IMR-90 (cell line): ENCODE results near the gene ZFP92. TPM values are rescaled to one million over a fixed set of nuclear protein-coding genes. Genes with fewer than 3 reads are reported as not detected.

Experiments
- ATAC-seq: fragments of 200-7000 bp; cut with Tn5 transposase; 2 replicates; pipeline ENCODE4 v1.9.1; 2020; ENCODE audit warnings: low read depth, mild to moderate bottlenecking, moderate library complexity
- BruUV-seq: library from RNA; stranded (reverse); fragments of 400-500 nt; replicated peaks from 2 replicates; lab custom pipeline; 2021; lab: Mats Ljungman, UMichigan
- CTCF ChIA-PET: fragments of 300-600 bp; formaldehyde crosslinking; extraction: SDS; loops from one replicate; lab custom pipeline; 2021; ENCODE audit warnings: antibody characterized with exemption; lab: Yijun Ruan, JAX
- POLR2A ChIA-PET: fragments of 300-600 bp; sonication (Branson Sonifier 250); formaldehyde crosslinking; loops from one replicate; lab custom pipeline; 2022; ENCODE audit warnings: antibody characterized with exemption; ENCODE audit not compliant: unreplicated experiment; lab: Charles Lee
- DNase-seq: peaks from one replicate; pipeline ENCODE4 v3.0.0; 2013
- H2AFZ ChIP-seq: replicated peaks from 2 replicates; pipeline ENCODE3; 2013; ENCODE audit warnings: low read length, mild to moderate bottlenecking; ENCODE audit not compliant: poor library complexity
- H2AK5ac ChIP-seq: 2 replicates; pipeline ENCODE4 v1.6.1; 2013; ENCODE audit warnings: low read depth, low read length, inconsistent platforms
- H2AK9ac ChIP-seq: replicated peaks from 2 replicates; pipeline ENCODE3; 2013; ENCODE audit warnings: mild to moderate bottlenecking, low read depth, low read length, moderate library complexity; ENCODE audit not compliant: poor library complexity
- H2BK120ac ChIP-seq: 2 replicates; pipeline ENCODE4 v1.6.1; 2013; ENCODE audit warnings: low read depth, low read length, inconsistent platforms
- H2BK15ac ChIP-seq: 3 replicates; pipeline ENCODE4 v1.6.1; 2013; ENCODE audit warnings: low read depth, low read length, inconsistent platforms
- H2BK20ac ChIP-seq: 2 replicates; pipeline ENCODE4 v1.6.1; 2013; ENCODE audit warnings: low read depth, mild to moderate bottlenecking, inconsistent platforms, low read length, moderate library complexity
- H2BK5ac ChIP-seq: 2 replicates; pipeline ENCODE4 v1.6.1; 2013; ENCODE audit warnings: mild to moderate bottlenecking, low read depth, low read length, inconsistent platforms; ENCODE audit not compliant: poor library complexity, severe bottlenecking
- H3K14ac ChIP-seq: replicated peaks from 2 replicates; pipeline ENCODE4 v1.6.1; 2013; ENCODE audit warnings: low read depth, low read length, inconsistent platforms
- H3K18ac ChIP-seq: 2 replicates; pipeline ENCODE4 v1.6.1; 2013; ENCODE audit warnings: low read depth, low read length, control low read depth
- H3K23ac ChIP-seq: 2 replicates; pipeline ENCODE4 v1.6.1; 2013; ENCODE audit warnings: low read depth, low read length, inconsistent platforms
- H3K27ac ChIP-seq: 2 replicates; pipeline ENCODE4 v1.5.1; 2013; ENCODE audit warnings: mild to moderate bottlenecking, control low read depth, low read length; ENCODE audit not compliant: insufficient read depth
- H3K27me3 ChIP-seq: 2 replicates; pipeline ENCODE4 v1.6.1; 2013; ENCODE audit warnings: low read length; ENCODE audit not compliant: control insufficient read depth, insufficient read depth
- H3K36me3 ChIP-seq: 2 replicates; pipeline ENCODE4 v1.6.1; 2013; ENCODE audit warnings: low read length, mixed read lengths; ENCODE audit not compliant: control insufficient read depth, insufficient read depth
- H3K4ac ChIP-seq: 2 replicates; pipeline ENCODE4 v1.6.1; 2013; ENCODE audit warnings: low read depth, low read length, inconsistent platforms
- H3K4me1 ChIP-seq: 2 replicates; pipeline ENCODE4 v1.6.1; 2013; ENCODE audit warnings: low read length, mixed read lengths; ENCODE audit not compliant: control insufficient read depth, insufficient read depth
- H3K4me2 ChIP-seq: 2 replicates; pipeline ENCODE4 v1.6.1; 2013; ENCODE audit warnings: low read depth, mild to moderate bottlenecking, control low read depth, low read length, moderate library complexity
- H3K4me3 ChIP-seq: 2 replicates; pipeline ENCODE4 v1.5.1; 2013; ENCODE audit warnings: low read depth, mild to moderate bottlenecking, control low read depth, low read length, moderate library complexity; ENCODE audit not compliant: insufficient read depth
- H3K56ac ChIP-seq: 2 replicates; pipeline ENCODE4 v1.6.1; 2013; ENCODE audit warnings: low read length, inconsistent platforms; ENCODE audit not compliant: insufficient read depth; ENCODE audit errors: extremely low read depth
- H3K79me1 ChIP-seq, 2 experiments: 2 replicates each; pipeline ENCODE4 v1.6.1; 2013; ENCODE audit warnings: low read length in 2 of 2, inconsistent platforms in 1 of 2, low read depth in 1 of 2
- H3K9ac ChIP-seq: 2 replicates; pipeline ENCODE4 v1.6.1; 2013; ENCODE audit warnings: low read depth, low read length, control low read depth
- H3K9me1 ChIP-seq: 2 replicates; pipeline ENCODE4 v1.6.1; 2013; ENCODE audit warnings: low read length, inconsistent platforms; ENCODE audit not compliant: insufficient read depth
- H3K9me3 ChIP-seq: 2 replicates; pipeline ENCODE4 v1.6.1; 2013; ENCODE audit warnings: low read length; ENCODE audit not compliant: control insufficient read depth, insufficient read depth
- H4K20me1 ChIP-seq: 2 replicates; pipeline ENCODE4 v1.6.1; 2013; ENCODE audit warnings: low read length, inconsistent platforms; ENCODE audit not compliant: insufficient read depth
- H4K5ac ChIP-seq: 2 replicates; pipeline ENCODE4 v1.6.1; 2013; ENCODE audit warnings: mild to moderate bottlenecking, low read depth, low read length, control low read depth
- H4K8ac ChIP-seq, 2 experiments: 2 replicates each; pipeline ENCODE4 v1.6.1; 2013; ENCODE audit warnings: low read depth in 2 of 2, low read length in 2 of 2, control low read depth in 1 of 2, inconsistent platforms in 1 of 2
- H4K91ac ChIP-seq: 2 replicates; pipeline ENCODE4 v1.6.1; 2013; ENCODE audit warnings: low read depth, low read length, inconsistent platforms; ENCODE audit not compliant: insufficient read depth
- BHLHE40 ChIP-seq: fragments of 150-350 bp; IDR thresholded peaks from 2 replicates; pipeline ENCODE4 v1.6.1; 2016; ENCODE audit warnings: mild to moderate bottlenecking, low read depth, low read length
- CEBPB ChIP-seq: IDR thresholded peaks from 2 replicates; pipeline ENCODE4 v1.6.1; 2012; ENCODE audit warnings: low read depth, low read length, improper control_type of control experiment
- CHD1 ChIP-seq: IDR thresholded peaks from 2 replicates; pipeline ENCODE4 v1.6.1; 2012; ENCODE audit warnings: low read depth, low read length, improper control_type of control experiment
- FOS ChIP-seq: fragments of 150-350 bp; IDR thresholded peaks from 2 replicates; pipeline ENCODE4 v1.6.1; 2016; ENCODE audit warnings: low read depth, low read length
- MAFK ChIP-seq: IDR thresholded peaks from 2 replicates; pipeline ENCODE4 v1.6.1; 2012; ENCODE audit warnings: low read depth, low read length, improper control_type of control experiment
- NFE2L2 ChIP-seq: fragments of 150-350 bp; IDR thresholded peaks from 2 replicates; pipeline ENCODE4 v1.6.1; 2016; ENCODE audit warnings: low read depth, mild to moderate bottlenecking, low read length
- POLR2A ChIP-seq: IDR thresholded peaks from 2 replicates; pipeline ENCODE4 v1.6.1; 2012; ENCODE audit warnings: mild to moderate bottlenecking, low read depth, low read length
- RAD21 ChIP-seq: IDR thresholded peaks from 2 replicates; pipeline ENCODE4 v1.6.1; 2012; ENCODE audit warnings: low read length, improper control_type of control experiment
- RCOR1 ChIP-seq: IDR thresholded peaks from 2 replicates; pipeline ENCODE4 v1.6.1; 2012; ENCODE audit warnings: mild to moderate bottlenecking, low read length, improper control_type of control experiment; ENCODE audit not compliant: insufficient replicate concordance
- RFX5 ChIP-seq: IDR thresholded peaks from 2 replicates; pipeline ENCODE4 v1.8.0; 2012; ENCODE audit warnings: low read depth, mild to moderate bottlenecking, low read length, moderate library complexity
- USF2 ChIP-seq: fragments of 150-350 bp; IDR thresholded peaks from 2 replicates; pipeline ENCODE4 v1.6.1; 2017; ENCODE audit warnings: mild to moderate bottlenecking, antibody characterized with exemption, low read length, low read depth
- WGBS, 2 experiments: methylation state at CpG; one replicate each; pipeline versions ENCODE4 v1.1.5 to v1.1.7; 2013; ENCODE audit warnings: missing lambda C conversion rate in 2 of 2; ENCODE audit not compliant: insufficient read length in 1 of 2; ENCODE audit errors: extremely low coverage in 2 of 2; 5-methylcytosine and 5-hydroxymethylcytosine counted together
- dilution Hi-C: fragments of 300-500 bp; cut with HindIII; formaldehyde crosslinking; loops from one replicate; pipeline ENCODE4 v1.14.3; 2018; ENCODE audit warnings: low sequenced_read_pairs; ENCODE audit not compliant: unreplicated experiment
- in situ Hi-C: fragments of 300-500 bp; cut with MboI; formaldehyde crosslinking; loops from 3 replicates; pipeline ENCODE4 v1.14.3; 2019; ENCODE audit warnings: low sequenced_read_pairs, inconsistent platforms, mixed read lengths
- intact Hi-C: fragments of 100-400 bp; cut with micrococcal nuclease; formaldehyde crosslinking; loops from 2 replicates; pipeline ENCODE4 v1.10.0; 2022
- polyA plus RNA-seq, 3 experiments: library from polyadenylated mRNA; depleted of rRNA; stranded (reverse); fragments of >200 nt; gene quantifications; 2 replicates each; pipeline ENCODE4 v1.2.3, GENCODE V29; 2012; ENCODE audit warnings: low replicate concordance in 1 of 3
- total RNA-seq: library from RNA; depleted of rRNA; stranded (reverse); fragments of >200 nt; gene quantifications from 2 replicates; pipeline ENCODE4 v1.2.3, GENCODE V29; 2012
- TF ChIP-seq, protein P1 (sequence below): conservative IDR thresholded peaks from 2 replicates; pipeline ENCODE4 v1.5.1; 2012; ENCODE audit warnings: mild to moderate bottlenecking, low read depth, low read length, improper control_type of control experiment

ZFP92 gene
- total and polyA plus RNA-seq, 2 of the 4 experiments (the other 2 are of a cell fraction) = under 0.01 to 0.03 TPM

- Histone ChIP-seq H2AK9ac (peak overlapping the region; percentile 25), H4K91ac (no peak overlapping the region), H2AFZ (peak overlapping the region; percentile 10), H4K8ac (no peak overlapping the region), H3K9me1 (no peaks in the 10 kb centered on the region), H3K27me3 (peaks cover 8% of the 10 kb centered on the region), H3K4me3 (no peak overlapping the region), H3K4me1 (peaks cover 2% of the 10 kb centered on the region; the same call in 1 of the 2 replicates), H3K9ac (no peak overlapping the region), H4K5ac (no peak overlapping the region), H2AK5ac (no peak overlapping the region), H4K20me1 (no peaks in the 10 kb centered on the region), H2BK20ac (no peak overlapping the region), H3K23ac (no peak overlapping the region), H2BK15ac (no peak overlapping the region), H3K4me2 (no peak overlapping the region; the same call in 1 of the 2 replicates), H3K14ac (no peak overlapping the region), H3K18ac (no peak overlapping the region), H3K27ac (no peak overlapping the region), H3K56ac (no peak overlapping the region), H2BK120ac (no peak overlapping the region), H2BK5ac (peak overlapping the region; percentile 84), H3K36me3 (no peaks in the 10 kb centered on the region), H3K4ac (no peak overlapping the region), H3K79me1 (no peaks in the 10 kb centered on the region), H3K9me3 (no peaks in the 10 kb centered on the region; the same call in 1 of the 2 replicates)
- 72% methylated on average over 2 of the region's 3 CpGs; no CpG with 5 or more reads in 1 of the 2 experiments for WGBS, 2 experiments
- CTCF ChIA-PET = no interaction called here
- ATAC-seq = no peak
- POLR2A ChIA-PET = no interaction called here
- intact Hi-C loops = no loop called here
- no peak for DNase-seq
- no TSS peak for BruUV-seq
- TF ChIP-seq FOS = no peak
- no peak for TF ChIP-seq USF2
- TF ChIP-seq POLR2A = no peak
- no peak for TF ChIP-seq CHD1
- no peak for TF ChIP-seq MAFK
- no peak for TF ChIP-seq NFE2L2
- TF ChIP-seq, protein P1, sequence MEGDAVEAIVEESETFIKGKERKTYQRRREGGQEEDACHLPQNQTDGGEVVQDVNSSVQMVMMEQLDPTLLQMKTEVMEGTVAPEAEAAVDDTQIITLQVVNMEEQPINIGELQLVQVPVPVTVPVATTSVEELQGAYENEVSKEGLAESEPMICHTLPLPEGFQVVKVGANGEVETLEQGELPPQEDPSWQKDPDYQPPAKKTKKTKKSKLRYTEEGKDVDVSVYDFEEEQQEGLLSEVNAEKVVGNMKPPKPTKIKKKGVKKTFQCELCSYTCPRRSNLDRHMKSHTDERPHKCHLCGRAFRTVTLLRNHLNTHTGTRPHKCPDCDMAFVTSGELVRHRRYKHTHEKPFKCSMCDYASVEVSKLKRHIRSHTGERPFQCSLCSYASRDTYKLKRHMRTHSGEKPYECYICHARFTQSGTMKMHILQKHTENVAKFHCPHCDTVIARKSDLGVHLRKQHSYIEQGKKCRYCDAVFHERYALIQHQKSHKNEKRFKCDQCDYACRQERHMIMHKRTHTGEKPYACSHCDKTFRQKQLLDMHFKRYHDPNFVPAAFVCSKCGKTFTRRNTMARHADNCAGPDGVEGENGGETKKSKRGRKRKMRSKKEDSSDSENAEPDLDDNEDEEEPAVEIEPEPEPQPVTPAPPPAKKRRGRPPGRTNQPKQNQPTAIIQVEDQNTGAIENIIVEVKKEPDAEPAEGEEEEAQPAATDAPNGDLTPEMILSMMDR = no peak
- TF ChIP-seq RFX5 = no peak
- no peak for TF ChIP-seq RAD21
- no peak for TF ChIP-seq RCOR1
- TF ChIP-seq CEBPB = no peak
- no peak for TF ChIP-seq BHLHE40
- dilution Hi-C loops = no loop called here
- in situ Hi-C loops = no loop called here
Measured at GRCh38 chrX:153382563-153383482, 28.4 kb upstream of the ZFP92 start.
